ENCODE data around the gene AKAP6.

DNA sequence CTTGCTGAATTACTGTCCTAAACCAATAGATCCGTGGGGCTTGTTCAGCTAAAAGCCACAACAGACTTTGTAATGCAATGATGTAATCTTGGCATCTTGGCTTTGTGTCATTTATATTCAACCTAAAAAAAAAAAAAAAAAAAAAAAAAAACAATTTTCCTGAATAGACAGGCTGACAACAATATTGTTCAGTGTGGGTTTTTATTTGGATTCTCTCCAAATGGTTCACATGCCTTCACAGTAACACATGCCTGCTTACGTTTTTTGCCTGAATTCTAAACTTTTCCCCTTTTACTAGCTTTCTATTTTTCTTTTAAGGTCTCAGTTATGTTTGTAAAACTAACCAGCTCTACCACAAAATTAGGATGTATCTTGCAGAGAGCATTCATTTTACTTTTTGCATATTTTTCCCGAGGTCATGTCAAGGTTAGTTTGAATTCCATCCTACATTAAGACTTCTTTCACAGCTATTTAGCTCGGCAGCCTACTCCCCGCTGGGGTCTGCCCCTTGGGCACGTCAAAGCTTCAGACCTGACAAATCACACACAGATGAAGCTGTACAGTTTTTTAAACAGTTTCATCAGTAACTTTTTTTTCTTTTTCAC lies 395.9 kb downstream of the AKAP6 start:
- TF ChIP-seq EZH2 (IDR thresholded peaks at IDR 0.05; ENCODE audit: borderline replicate concordance, low read length) = no peak
- TF ChIP-seq, protein P1, sequence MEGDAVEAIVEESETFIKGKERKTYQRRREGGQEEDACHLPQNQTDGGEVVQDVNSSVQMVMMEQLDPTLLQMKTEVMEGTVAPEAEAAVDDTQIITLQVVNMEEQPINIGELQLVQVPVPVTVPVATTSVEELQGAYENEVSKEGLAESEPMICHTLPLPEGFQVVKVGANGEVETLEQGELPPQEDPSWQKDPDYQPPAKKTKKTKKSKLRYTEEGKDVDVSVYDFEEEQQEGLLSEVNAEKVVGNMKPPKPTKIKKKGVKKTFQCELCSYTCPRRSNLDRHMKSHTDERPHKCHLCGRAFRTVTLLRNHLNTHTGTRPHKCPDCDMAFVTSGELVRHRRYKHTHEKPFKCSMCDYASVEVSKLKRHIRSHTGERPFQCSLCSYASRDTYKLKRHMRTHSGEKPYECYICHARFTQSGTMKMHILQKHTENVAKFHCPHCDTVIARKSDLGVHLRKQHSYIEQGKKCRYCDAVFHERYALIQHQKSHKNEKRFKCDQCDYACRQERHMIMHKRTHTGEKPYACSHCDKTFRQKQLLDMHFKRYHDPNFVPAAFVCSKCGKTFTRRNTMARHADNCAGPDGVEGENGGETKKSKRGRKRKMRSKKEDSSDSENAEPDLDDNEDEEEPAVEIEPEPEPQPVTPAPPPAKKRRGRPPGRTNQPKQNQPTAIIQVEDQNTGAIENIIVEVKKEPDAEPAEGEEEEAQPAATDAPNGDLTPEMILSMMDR (IDR thresholded peaks at IDR 0.05; ENCODE audit: low read length) = no peak
